Ishikawa (cell line): Measurements from ENCODE around the gene ITIH1.

Experiments used
- CEBPB ChIP-seq: IDR thresholded peaks from 2 replicates; pipeline ENCODE4 v1.6.1; 2012
- CREB1 ChIP-seq: IDR thresholded peaks from 2 replicates; pipeline ENCODE4 v1.6.1; 2012; ENCODE audit warnings: low read depth
- EGR1 ChIP-seq: IDR thresholded peaks from 2 replicates; pipeline ENCODE4 v1.6.1; 2012
- EP300 ChIP-seq: IDR thresholded peaks from 2 replicates; pipeline ENCODE4 v1.6.1; 2012; ENCODE audit warnings: borderline replicate concordance
- FOXM1 ChIP-seq: IDR thresholded peaks from 2 replicates; pipeline ENCODE4 v1.6.1; 2012; ENCODE audit warnings: low read depth, borderline replicate concordance
- NFIC ChIP-seq: IDR thresholded peaks from 2 replicates; pipeline ENCODE4 v1.6.1; 2012
- RAD21 ChIP-seq: IDR thresholded peaks from 2 replicates; pipeline ENCODE4 v1.6.1; 2012; ENCODE audit warnings: low read depth
- TAF1 ChIP-seq: IDR thresholded peaks from 2 replicates; pipeline ENCODE4 v1.6.1; 2012; ENCODE audit warnings: low read depth, mild to moderate bottlenecking
- TCF12 ChIP-seq: IDR thresholded peaks from 2 replicates; pipeline ENCODE4 v1.6.1; 2012; ENCODE audit warnings: low read depth
- TEAD4 ChIP-seq: IDR thresholded peaks from 2 replicates; pipeline ENCODE4 v1.6.1; 2012
- USF1 ChIP-seq: IDR thresholded peaks from 2 replicates; pipeline ENCODE4 v1.6.1; 2012
- YY1 ChIP-seq: IDR thresholded peaks from 2 replicates; pipeline ENCODE4 v1.6.1; 2012; ENCODE audit warnings: low read depth
- ZBTB7A ChIP-seq: IDR thresholded peaks from 2 replicates; pipeline ENCODE4 v1.6.1; 2012; ENCODE audit warnings: low read depth
- TF ChIP-seq, protein P1 (sequence below): IDR thresholded peaks from 2 replicates; pipeline ENCODE4 v1.6.1; 2012; ENCODE audit warnings: low read depth, mild to moderate bottlenecking
- TF ChIP-seq, protein P2 (sequence below): IDR thresholded peaks from 2 replicates; pipeline ENCODE4 v1.6.1; 2012

Gene ITIH1

GRCh38 chr3:52841211-52841980 is 64.0 kb downstream of the ITIH1 start:
- no peak for TF ChIP-seq CREB1
- TF ChIP-seq, protein P1, sequence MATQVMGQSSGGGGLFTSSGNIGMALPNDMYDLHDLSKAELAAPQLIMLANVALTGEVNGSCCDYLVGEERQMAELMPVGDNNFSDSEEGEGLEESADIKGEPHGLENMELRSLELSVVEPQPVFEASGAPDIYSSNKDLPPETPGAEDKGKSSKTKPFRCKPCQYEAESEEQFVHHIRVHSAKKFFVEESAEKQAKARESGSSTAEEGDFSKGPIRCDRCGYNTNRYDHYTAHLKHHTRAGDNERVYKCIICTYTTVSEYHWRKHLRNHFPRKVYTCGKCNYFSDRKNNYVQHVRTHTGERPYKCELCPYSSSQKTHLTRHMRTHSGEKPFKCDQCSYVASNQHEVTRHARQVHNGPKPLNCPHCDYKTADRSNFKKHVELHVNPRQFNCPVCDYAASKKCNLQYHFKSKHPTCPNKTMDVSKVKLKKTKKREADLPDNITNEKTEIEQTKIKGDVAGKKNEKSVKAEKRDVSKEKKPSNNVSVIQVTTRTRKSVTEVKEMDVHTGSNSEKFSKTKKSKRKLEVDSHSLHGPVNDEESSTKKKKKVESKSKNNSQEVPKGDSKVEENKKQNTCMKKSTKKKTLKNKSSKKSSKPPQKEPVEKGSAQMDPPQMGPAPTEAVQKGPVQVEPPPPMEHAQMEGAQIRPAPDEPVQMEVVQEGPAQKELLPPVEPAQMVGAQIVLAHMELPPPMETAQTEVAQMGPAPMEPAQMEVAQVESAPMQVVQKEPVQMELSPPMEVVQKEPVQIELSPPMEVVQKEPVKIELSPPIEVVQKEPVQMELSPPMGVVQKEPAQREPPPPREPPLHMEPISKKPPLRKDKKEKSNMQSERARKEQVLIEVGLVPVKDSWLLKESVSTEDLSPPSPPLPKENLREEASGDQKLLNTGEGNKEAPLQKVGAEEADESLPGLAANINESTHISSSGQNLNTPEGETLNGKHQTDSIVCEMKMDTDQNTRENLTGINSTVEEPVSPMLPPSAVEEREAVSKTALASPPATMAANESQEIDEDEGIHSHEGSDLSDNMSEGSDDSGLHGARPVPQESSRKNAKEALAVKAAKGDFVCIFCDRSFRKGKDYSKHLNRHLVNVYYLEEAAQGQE: no peak
- TF ChIP-seq ZBTB7A: no peak
- TF ChIP-seq NFIC: no peak
- no peak for TF ChIP-seq CEBPB
- no peak for TF ChIP-seq TCF12
- no peak for TF ChIP-seq TEAD4
- TF ChIP-seq RAD21: no peak
- TF ChIP-seq TAF1: no peak
- TF ChIP-seq EGR1: no peak
- no peak for TF ChIP-seq FOXM1
- no peak for TF ChIP-seq EP300
- TF ChIP-seq, protein P2, sequence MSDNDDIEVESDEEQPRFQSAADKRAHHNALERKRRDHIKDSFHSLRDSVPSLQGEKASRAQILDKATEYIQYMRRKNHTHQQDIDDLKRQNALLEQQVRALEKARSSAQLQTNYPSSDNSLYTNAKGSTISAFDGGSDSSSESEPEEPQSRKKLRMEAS: no peak
- no peak for TF ChIP-seq USF1
- TF ChIP-seq YY1: no peak
